ENCODE measurements around the gene PCSK6.

PCSK6 gene

DNA sequence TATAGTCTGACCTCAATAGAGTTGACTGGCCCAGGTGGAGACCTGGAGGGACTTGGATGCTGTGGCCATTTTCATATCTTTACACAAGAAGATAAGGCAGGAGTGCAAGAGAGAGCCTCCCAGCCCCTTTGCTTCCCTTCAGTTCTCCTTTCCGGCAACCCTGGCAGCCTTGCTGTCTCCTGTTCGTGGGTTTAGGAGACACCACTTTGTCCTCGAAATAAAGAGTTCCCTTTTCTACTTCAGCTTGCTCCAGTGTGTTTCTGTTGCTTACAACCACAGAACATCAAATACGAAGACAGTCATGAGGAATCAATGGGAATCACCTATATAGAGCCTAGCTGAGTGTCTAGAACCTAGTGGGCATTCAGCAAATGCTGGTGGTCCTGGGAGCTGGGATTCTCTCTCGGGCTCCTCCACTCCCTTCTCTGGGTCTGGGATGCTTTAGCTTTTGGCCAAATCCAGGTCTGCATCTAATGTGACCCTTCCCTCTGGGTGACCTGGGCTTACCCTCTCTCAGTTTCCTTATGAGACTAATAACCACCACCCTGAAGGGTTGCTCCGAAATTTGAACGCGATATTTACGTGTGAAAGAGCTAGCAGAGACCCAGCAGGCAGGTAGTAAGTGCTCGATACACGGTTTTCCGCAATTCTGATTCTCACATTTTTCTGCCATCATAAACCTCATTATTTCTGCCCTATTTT is 44.5 kb downstream of the PCSK6 start:
- DNase-seq (ENCODE audit: low read depth) = no peak
- peaks cover 20% of the 10 kb centered on the region for H3K4me1 ChIP-seq (ENCODE audit: control insufficient read depth, insufficient read depth, low read length)
- no peaks in the 10 kb centered on the region for H3K9me3 ChIP-seq (ENCODE audit: control insufficient read depth, low read length)
- no peak overlapping the region for H3K9ac ChIP-seq (ENCODE audit: low read length)
- no peak overlapping the region for H3K4me3 ChIP-seq (ENCODE audit: low read length)
- H3K27me3 ChIP-seq (replicated peaks; ENCODE audit: control insufficient read depth, insufficient read depth, low read length) = no peaks in the 10 kb centered on the region
- no peaks in the 10 kb centered on the region for H3K36me3 ChIP-seq (ENCODE audit: control insufficient read depth, insufficient read depth, low read length, severe bottlenecking)

DNA sequence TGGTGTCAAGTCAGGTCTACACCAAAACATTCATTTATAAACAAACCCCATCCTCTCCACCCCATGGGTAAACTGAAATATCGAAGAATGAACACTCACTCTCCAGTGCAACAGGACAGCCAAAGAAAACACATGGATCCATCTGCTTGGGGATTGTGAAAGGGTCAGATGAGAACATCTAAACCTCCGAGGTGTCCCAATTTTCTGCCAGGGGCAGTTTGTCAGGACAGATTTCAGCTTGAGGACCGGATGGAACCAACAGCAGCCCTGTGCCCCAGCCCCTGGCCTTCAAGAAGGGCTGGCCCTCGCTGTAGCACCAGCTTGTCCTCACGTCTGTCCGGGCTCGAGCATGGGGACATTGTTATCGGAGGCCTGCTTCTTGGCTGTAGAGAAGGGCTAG is 45.5 kb downstream of the PCSK6 start:
- Histone ChIP-seq H3K36me3 (ENCODE audit: control insufficient read depth, insufficient read depth, low read length, severe bottlenecking) (no peaks in the 10 kb centered on the region), H3K27me3 (replicated peaks; ENCODE audit: control insufficient read depth, insufficient read depth, low read length) (no peaks in the 10 kb centered on the region), H3K9me3 (ENCODE audit: control insufficient read depth, low read length) (no peaks in the 10 kb centered on the region), H3K4me3 (ENCODE audit: low read length) (no peak overlapping the region), H3K9ac (ENCODE audit: low read length) (no peak overlapping the region), H3K4me1 (ENCODE audit: control insufficient read depth, insufficient read depth, low read length) (peaks cover 28% of the 10 kb centered on the region)
- DNase-seq (ENCODE audit: low read depth) = no peak

DNA sequence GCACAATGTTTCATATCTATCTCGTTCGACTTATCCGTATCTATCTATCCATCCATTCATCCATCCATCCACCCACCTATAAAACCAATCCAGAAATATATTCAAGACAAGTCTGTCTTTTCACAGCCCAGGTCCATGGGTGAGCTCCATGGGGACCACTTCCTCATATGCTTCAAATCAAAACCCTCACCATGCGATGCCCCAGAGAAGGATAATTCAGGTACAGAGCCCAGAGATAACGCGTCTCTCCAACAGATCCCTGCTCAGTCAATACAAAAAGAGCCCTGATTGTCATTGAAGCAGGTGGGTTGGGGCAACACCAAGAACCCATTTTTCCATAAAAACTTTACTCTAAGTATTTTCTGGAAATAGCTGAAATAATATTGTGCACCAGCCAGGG is 47.2 kb downstream of the PCSK6 start:
- no peak for DNase-seq (ENCODE audit: low read depth)
- Histone ChIP-seq H3K4me1 (ENCODE audit: control insufficient read depth, insufficient read depth, low read length) (peaks cover 32% of the 10 kb centered on the region), H3K36me3 (ENCODE audit: control insufficient read depth, insufficient read depth, low read length, severe bottlenecking) (no peaks in the 10 kb centered on the region), H3K9ac (ENCODE audit: low read length) (no peak overlapping the region), H3K4me3 (ENCODE audit: low read length) (no peak overlapping the region), H3K27me3 (replicated peaks; ENCODE audit: control insufficient read depth, insufficient read depth, low read length) (no peaks in the 10 kb centered on the region), H3K9me3 (ENCODE audit: control insufficient read depth, low read length) (no peaks in the 10 kb centered on the region)

DNA sequence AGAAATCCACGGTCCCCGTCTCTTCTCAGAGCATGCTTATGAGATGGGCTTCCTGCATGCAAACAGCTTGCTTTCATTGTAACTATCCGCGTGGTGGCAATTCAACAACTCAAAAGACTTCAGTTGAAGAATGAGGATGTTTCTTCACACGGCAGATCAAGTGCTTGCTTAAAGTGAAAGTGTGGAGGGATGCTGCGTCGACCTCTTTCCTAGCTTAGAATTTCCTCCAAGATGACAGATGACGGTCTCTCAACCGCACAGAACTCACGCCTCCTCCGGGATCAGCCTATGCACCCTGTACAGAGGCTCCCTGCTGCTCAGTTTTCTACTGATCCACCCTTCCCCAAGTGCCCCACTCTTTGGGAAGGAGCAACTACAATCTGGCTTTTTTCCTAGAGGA is 47.8 kb downstream of the PCSK6 start:
- Histone ChIP-seq H3K36me3 (ENCODE audit: control insufficient read depth, insufficient read depth, low read length, severe bottlenecking) (no peaks in the 10 kb centered on the region), H3K4me1 (ENCODE audit: control insufficient read depth, insufficient read depth, low read length) (peaks cover 29% of the 10 kb centered on the region), H3K27me3 (replicated peaks; ENCODE audit: control insufficient read depth, insufficient read depth, low read length) (no peaks in the 10 kb centered on the region), H3K9ac (ENCODE audit: low read length) (no peak overlapping the region), H3K4me3 (ENCODE audit: low read length) (peak overlapping the region; percentile 9), H3K9me3 (ENCODE audit: control insufficient read depth, low read length) (no peaks in the 10 kb centered on the region)
- no peak for DNase-seq (ENCODE audit: low read depth)

DNA sequence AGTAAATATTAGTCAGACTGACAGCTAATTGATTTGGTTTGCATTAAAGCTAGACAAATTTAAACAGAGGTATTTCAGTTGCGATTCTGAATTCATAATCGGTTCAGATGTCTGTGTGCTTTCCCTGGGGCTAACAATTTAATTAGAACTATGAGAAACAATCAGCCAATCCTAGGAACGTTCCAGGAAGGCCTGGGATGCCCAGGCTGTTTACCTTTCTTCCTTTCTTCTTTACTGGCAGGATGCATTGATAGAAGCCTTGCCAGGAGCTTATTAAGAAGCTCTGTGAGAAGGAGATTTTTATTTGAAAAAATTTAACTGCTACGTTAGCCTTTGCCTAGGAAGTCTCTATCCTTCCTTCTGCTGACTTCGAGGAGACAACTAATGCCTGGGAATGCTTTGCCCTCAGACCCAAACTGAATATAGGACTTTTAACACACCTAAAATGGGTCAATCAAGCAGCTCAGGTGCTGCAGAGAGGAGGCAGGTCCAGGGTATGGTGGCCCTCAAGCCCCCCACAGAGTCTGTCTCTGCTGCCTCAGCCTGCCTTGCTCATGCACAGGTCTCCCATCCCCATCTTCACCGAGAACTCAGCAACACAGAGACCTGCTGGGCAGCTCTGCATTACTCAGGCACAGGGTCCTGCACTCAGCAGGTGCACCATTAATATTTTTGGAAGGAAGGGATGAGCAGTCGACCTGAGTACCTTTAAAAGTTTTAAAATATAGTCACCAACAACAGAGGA is 48.5 kb downstream of the PCSK6 start:
- Histone ChIP-seq H3K27me3 (replicated peaks; ENCODE audit: control insufficient read depth, insufficient read depth, low read length) (peaks cover 5% of the 10 kb centered on the region), H3K4me1 (ENCODE audit: control insufficient read depth, insufficient read depth, low read length) (peaks cover 24% of the 10 kb centered on the region), H3K9ac (ENCODE audit: low read length) (no peak overlapping the region), H3K4me3 (ENCODE audit: low read length) (no peak overlapping the region), H3K36me3 (ENCODE audit: control insufficient read depth, insufficient read depth, low read length, severe bottlenecking) (no peaks in the 10 kb centered on the region), H3K9me3 (ENCODE audit: control insufficient read depth, low read length) (no peaks in the 10 kb centered on the region)
- no peak for DNase-seq (ENCODE audit: low read depth)

DNA sequence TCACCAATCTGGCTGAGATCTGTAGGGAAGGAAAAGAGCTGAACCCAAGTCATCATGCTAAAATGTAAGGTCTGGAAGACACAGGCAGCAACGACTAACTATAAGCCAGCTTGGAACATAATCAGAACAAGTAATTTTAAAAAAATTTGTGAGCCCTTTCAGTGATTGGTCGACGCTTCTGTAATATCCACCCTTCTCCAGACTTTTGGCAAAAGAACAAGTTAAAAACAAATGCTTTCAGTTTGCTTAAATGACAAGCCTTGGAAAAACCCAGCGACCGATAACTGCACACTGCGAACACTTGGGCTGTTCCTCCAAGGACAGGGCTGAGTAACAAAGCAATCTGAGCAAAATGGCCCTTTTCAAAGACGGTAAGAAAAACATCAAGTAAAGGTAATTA is 49.6 kb downstream of the PCSK6 start:
- Histone ChIP-seq H3K4me3 (ENCODE audit: low read length) (peak overlapping the region; percentile 79), H3K9me3 (ENCODE audit: control insufficient read depth, low read length) (no peaks in the 10 kb centered on the region), H3K27me3 (replicated peaks; ENCODE audit: control insufficient read depth, insufficient read depth, low read length) (peaks cover 14% of the 10 kb centered on the region), H3K36me3 (ENCODE audit: control insufficient read depth, insufficient read depth, low read length, severe bottlenecking) (no peaks in the 10 kb centered on the region), H3K4me1 (ENCODE audit: control insufficient read depth, insufficient read depth, low read length) (peaks cover 18% of the 10 kb centered on the region), H3K9ac (ENCODE audit: low read length) (peak overlapping the region; percentile 65)
- peak; percentile 85 for DNase-seq (ENCODE audit: low read depth)

DNA sequence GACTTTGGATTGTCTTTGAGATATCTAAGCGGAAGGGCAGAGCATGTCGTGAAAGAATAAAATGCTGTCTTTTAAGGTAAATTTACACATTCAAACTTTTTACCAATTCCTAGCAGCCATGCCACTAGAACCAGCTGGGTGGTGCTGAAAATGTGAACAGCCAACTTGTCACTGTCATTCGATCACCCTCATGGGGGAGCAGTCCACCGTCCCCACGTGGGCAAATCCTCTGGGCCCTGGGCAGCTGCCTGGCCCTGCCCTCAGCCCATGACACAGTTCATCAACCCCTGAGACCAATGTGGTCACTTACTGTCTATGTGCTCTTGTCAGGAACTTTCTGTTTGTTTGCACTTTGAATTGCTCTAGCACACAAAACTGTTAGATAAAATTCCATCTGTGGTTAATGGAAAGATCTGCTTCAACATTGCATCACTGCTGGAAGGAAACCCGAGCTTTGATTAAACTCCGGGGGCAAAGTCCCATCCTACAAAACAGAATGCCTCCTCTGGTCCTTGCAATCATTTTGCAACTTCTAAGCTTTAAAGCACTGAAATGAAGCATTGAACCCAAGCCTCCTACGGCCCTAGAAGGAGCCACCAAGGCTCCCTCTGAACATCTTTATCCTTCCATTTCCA is 50.1 kb downstream of the PCSK6 start:
- H3K9me3 ChIP-seq (ENCODE audit: control insufficient read depth, low read length) = no peaks in the 10 kb centered on the region
- H3K27me3 ChIP-seq (replicated peaks; ENCODE audit: control insufficient read depth, insufficient read depth, low read length) = peaks cover 18% of the 10 kb centered on the region
- H3K36me3 ChIP-seq (ENCODE audit: control insufficient read depth, insufficient read depth, low read length, severe bottlenecking) = no peaks in the 10 kb centered on the region
- H3K4me3 ChIP-seq (ENCODE audit: low read length) = peak overlapping the region; percentile 79
- DNase-seq (ENCODE audit: low read depth) = peak; percentile 62
- peak overlapping the region; percentile 65 for H3K9ac ChIP-seq (ENCODE audit: low read length)
- H3K4me1 ChIP-seq (ENCODE audit: control insufficient read depth, insufficient read depth, low read length) = peaks cover 18% of the 10 kb centered on the region

DNA sequence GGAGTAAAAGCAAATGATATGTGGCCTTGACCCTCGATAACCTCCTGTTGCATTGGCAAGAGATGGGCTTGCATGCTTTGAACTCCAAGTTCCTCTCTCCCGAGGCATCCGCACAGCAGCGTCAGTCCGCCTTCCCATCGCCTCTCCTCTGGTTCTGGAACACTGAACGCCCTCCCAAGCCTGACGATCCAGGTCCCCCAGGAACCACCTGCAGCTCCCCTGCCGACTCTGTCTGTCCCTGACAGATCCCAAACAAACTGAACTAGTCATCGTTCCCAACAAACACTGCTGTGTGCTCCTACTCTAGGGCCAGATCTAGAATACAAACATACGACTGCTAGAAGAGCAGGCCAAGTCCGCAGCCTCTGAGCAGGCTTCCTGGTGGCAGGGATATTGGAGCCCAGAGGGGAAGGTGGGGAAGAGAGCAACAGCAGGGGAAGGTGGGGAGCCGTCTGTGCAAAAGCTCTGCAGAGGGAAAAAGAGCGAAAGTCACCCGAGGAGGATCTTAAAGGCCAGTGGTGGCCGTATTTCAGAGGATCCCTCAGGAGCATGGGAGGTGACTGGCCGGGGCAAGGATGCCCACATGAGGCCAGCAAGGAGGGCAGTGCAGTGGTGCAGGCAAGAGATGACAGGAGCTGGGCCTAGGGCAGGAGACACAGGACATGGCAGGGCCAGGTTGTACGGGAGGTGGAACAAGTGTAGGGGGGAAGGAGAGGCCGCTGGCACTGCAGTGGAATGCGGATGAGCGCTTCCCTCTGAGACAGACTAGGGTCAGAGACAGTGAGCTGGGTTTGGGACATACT is 50.8 kb downstream of the PCSK6 start:
- no peak for DNase-seq (ENCODE audit: low read depth)
- Histone ChIP-seq H3K36me3 (ENCODE audit: control insufficient read depth, insufficient read depth, low read length, severe bottlenecking) (no peaks in the 10 kb centered on the region), H3K27me3 (replicated peaks; ENCODE audit: control insufficient read depth, insufficient read depth, low read length) (peaks cover 23% of the 10 kb centered on the region), H3K9me3 (ENCODE audit: control insufficient read depth, low read length) (no peaks in the 10 kb centered on the region), H3K4me3 (ENCODE audit: low read length) (peak overlapping the region; percentile 79), H3K9ac (ENCODE audit: low read length) (no peak overlapping the region), H3K4me1 (ENCODE audit: control insufficient read depth, insufficient read depth, low read length) (peaks cover 18% of the 10 kb centered on the region)

DNA sequence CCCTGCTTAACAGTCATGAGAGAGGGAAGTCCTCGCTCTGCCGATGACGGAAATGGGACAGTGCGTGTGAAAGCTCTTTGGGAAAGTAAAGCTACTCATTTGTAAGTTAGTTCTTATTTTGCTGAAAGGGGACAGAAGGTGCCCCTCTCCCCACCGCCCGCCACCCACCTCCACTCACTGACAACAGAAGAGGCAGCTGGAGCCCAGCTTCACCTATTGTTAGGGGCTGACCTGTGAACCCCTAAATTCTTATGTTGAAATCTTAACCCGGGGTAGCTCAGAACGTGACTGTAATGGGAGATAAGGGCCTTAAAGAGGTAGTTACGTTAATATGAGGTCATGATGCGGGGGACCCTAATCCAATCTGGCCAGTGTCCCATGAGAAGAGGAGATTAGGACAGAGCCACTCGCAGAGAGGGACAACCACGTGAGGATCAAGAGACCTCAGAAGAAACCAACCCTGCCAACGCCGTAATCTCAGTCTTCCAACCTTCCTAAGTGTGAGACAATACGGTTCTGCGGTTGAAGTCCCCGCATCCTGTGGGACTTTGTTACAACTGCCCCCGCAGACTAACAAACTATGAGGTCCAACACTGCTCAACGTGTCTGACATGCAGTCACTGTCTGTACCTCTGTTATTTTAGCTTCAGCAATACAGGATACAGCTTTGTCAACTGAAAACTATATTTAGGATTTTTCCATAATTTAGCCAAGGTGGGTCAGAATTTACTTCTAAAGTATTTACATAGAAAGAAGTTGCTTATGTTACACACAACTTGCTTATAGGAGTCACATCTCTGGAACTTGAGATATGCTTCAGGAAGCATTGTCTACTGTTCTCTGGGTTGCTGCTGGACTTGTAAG is 51.7 kb downstream of the PCSK6 start:
- Histone ChIP-seq H3K9ac (ENCODE audit: low read length) (no peak overlapping the region), H3K9me3 (ENCODE audit: control insufficient read depth, low read length) (no peaks in the 10 kb centered on the region), H3K4me3 (ENCODE audit: low read length) (no peak overlapping the region), H3K4me1 (ENCODE audit: control insufficient read depth, insufficient read depth, low read length) (peaks cover 18% of the 10 kb centered on the region), H3K27me3 (replicated peaks; ENCODE audit: control insufficient read depth, insufficient read depth, low read length) (peaks cover 23% of the 10 kb centered on the region), H3K36me3 (ENCODE audit: control insufficient read depth, insufficient read depth, low read length, severe bottlenecking) (no peaks in the 10 kb centered on the region)
- DNase-seq (ENCODE audit: low read depth) = no peak

DNA sequence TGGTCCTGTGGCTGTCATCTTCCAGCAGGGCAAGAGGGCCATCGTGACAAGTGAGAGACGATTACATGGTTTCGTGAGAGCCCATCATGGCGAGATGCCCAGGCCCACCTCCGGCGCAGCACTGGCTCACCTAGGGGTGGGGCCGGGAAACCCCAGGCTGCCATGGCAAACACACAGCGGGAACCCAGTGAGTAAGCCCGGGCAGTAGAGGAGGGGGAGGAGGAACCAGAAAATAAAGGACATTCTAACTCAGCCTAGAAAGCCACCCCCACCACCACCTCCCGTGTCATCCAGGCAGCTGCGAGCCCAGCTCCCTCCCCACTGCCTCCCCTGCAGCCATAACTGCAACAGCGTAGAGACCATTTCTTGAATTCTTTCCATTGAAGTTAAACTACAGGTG is 52.3 kb downstream of the PCSK6 start:
- Histone ChIP-seq H3K9me3 (ENCODE audit: control insufficient read depth, low read length) (no peaks in the 10 kb centered on the region), H3K9ac (ENCODE audit: low read length) (no peak overlapping the region)
- DNase-seq (ENCODE audit: low read depth) = no peak

More for the DNA sequence above, 52.3 kb downstream of the PCSK6 start:
- Histone ChIP-seq H3K36me3 (ENCODE audit: control insufficient read depth, insufficient read depth, low read length, severe bottlenecking) (no peaks in the 10 kb centered on the region), H3K27me3 (replicated peaks; ENCODE audit: control insufficient read depth, insufficient read depth, low read length) (peaks cover 23% of the 10 kb centered on the region), H3K4me1 (ENCODE audit: control insufficient read depth, insufficient read depth, low read length) (peaks cover 18% of the 10 kb centered on the region), H3K4me3 (ENCODE audit: low read length) (no peak overlapping the region)
